T47D (cell line): Measurements from ENCODE around the gene SLC10A7.
A peak's percentile ranks its signal among the peaks of the same experiment; 100 is the strongest.

ENCODE experiments used
- DNase-seq, 2 experiments: peaks; one replicate each; pipeline versions ENCODE4 v3.0.0 to v3.0.0-alpha.2; 2011 to 2012; ENCODE audit warnings: low read depth in 1 of 2, low spot score in 1 of 2
- JUND ChIP-seq: IDR thresholded peaks from 2 replicates; pipeline ENCODE4 v1.6.1; 2012; ENCODE audit warnings: low read depth
- in situ Hi-C: cut with HindIII; loops from 2 replicates; pipeline ENCODE4 v1.10.0; 2016; ENCODE audit warnings: low sequenced_read_pairs, low pct_unique_long_range_greater_than_20kb

The SLC10A7 gene

GRCh38 chr4:146243141-146243882 lies 278.4 kb downstream of the SLC10A7 start:
- no peak for TF ChIP-seq JUND
- in situ Hi-C loops = no loop called here
- no peak for DNase-seq

- DNase-seq = no peak
- in situ Hi-C loops = no loop called here
- TF ChIP-seq JUND = no peak
These were observed 283.6 kb downstream of the SLC10A7 start for GRCh38 chr4:146238107-146238506.

DNA sequence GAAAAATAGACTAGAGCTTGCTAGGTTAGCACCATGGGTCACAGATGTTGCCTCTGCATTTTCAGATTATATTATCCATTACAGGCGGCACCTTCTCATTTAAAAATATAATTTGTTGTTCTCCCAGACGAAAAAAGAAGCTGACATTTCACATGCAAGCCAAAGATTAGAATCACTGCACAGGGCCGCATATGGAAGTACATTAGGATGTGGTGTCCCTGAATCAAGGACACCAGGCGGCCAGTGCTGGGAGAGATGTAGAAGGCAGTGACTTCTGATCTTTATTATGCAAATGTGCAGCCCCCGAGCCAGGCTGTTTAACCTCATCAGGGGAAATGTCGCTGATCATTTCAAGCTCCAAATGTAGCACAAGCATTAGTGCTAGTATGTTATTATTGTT lies 284.6 kb downstream of the SLC10A7 start:
- TF ChIP-seq JUND = no peak
- in situ Hi-C loops = no loop called here
- no peak for DNase-seq

DNA sequence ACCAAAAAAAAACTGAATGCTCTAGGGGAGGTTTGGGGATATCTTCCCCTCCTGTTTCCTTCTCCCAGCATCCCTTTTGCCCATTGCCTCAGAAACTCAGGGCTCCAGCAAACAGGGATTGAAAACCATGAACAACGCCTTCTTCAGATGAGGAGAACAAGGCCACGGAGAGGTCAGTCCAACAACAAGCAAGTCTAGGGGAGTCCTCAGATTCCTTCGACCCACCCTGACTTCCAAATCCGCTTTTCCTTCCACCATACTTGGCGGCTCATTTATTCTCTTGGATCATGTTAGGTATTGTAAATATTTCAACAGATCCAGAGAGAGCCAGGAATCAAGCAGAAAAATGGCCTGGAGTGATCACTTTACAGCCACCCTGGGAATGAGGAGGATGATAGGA lies 285.5 kb downstream of the SLC10A7 start:
- in situ Hi-C loops = no loop called here
- no peak for DNase-seq
- no peak for TF ChIP-seq JUND

DNA sequence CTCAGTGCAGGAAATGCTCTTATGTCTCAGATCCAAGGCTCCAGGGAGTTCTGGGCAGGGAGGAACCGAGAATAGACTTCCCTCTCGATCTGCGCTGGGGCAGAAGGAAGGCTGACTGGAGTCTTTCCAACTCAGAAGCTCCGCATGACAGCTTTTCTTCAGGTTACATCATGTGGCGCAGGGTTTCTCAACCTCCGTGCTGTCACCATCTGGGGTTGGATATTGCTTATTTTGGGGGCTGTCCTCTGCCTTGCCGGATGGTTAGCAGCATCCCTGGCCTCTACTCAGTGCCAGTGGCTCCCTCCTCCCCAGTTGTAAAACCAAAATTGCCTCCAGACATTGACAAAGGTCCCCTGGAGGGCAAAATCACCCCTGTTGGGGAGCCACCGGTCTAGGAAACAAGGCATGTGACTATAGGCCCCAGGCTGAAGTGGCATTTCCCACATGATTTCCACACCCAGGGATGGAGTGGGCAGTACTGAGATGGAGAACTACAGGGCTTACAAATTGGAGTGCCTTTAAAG lies 286.0 kb downstream of the SLC10A7 start:
- in situ Hi-C loops = no loop called here
- no peak for DNase-seq
- no peak for TF ChIP-seq JUND

DNA sequence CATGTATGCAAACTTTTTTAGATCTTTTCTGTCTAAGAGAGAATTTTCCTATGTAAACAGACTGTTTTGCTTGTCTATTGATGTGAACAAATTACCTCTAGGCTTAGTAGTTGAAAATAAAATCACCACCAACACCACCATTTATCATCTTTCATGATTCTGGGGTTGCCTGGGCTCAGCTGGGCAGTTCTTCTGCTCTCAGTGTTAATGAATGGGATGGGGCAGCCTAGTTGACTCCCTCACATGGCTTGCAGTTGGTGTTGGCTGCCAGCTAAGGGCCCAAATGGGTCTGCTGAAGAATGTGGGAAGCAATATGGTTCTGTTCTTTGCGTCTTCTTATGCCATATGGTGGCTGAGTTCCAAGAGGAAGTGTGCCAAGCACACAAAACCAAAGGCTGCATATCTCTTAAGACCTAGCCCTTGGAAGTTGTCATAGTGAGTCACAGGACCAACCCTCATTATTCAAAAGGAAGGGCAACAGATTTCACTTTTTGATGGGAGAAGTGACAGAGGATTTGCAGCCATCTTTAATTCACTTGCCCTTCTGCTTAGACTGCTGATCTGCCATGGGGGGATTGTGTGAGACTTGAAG lies 289.5 kb downstream of the SLC10A7 start:
- DNase-seq = no peak
- in situ Hi-C loops = no loop called here
- TF ChIP-seq JUND = no peak

DNA sequence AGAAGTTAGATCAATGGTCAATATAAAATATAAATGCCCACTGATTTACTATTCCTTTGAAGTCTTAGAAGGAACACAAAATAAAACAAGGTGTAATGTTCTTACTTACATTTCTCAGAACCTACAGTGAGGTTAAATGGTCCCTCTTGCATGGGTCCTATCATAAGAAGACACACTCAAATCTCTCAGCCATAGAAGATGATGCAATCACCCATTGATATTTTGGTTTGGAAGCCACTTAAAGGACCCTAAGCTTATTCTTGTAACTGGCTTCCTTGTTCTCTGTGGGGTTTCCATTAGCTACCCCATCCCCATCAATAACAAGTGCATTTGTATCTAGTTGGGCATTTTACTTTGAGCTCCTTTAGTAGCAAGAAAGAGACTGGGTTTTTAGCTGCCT lies 292.3 kb downstream of the SLC10A7 start:
- TF ChIP-seq JUND = no peak
- no peak for DNase-seq
- in situ Hi-C loops = no loop called here

GRCh38 chr4:146224326-146224966 lies 297.3 kb downstream of the SLC10A7 start:
- in situ Hi-C loops = no loop called here
- no peak for DNase-seq
- TF ChIP-seq JUND = no peak

DNA sequence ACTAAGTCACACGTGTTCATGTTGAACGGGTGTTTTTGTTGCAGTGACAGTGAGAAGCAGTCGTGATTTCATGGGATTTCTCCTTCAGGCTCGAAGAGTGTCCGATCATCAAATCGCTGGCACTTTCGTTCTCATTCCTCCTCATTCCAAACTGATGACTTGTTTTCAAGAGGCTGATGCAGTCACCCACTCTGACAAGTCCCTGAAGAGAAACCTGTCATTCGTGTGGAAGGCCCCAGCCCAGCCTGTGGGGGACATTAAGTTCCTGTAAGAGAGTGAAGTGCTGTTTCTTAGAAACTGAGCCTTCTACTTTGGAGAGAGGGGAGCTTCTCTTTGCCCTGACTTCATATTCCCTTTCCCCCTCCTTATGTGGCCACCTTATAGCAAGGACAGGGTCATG lies 299.4 kb downstream of the SLC10A7 start:
- no peak for TF ChIP-seq JUND
- peak; percentile 12 to 33 for DNase-seq
- in situ Hi-C loops = no loop called here

DNA sequence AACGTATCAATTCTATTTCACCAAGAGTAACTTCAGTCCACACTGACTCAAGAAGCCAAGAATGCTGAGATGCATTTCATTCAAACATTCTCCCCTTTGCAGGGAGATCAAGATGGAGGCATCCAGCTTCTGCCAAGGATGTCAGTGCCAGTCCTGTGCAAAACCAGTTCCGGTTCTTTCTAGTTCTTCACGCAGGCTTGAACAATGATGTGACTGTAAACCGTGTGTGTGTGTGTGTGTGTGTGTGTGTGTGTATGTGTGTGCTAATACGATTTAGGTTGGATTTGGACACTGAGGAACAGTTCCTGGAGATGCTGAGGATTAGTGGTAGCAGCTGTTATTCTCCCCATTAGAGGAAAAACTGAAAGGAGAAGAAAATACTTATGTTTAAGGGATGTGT lies 307.5 kb downstream of the SLC10A7 start, which contains the start of gene REELD1:
REELD1 (plus strand) TSS at position 301 of the 400 bp plus-strand sequence. CDS start 2,415 bp downstream, outside the sequence.
- no peak for DNase-seq
- TF ChIP-seq JUND = no peak
- in situ Hi-C loops = no loop called here

DNA sequence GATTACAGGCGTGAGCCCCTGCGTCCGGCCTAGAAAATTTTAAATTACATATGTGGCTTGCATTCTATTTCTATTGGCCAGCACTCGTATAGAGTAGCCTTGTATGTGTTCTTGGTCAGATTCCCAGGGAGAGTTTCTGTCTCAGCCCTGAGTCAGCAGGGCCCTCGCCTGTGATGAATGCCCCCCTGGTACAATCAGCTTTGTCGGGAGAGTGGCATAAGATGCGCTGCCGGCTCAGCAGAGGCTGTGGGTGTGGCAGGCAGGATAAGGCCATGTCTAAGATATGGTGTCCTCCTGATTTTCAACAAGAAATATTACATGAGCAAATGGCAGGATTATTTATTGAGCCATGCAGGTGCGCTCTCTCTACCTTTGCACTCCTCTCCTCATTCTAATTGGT lies 309.0 kb downstream of the SLC10A7 start:
- no peak for DNase-seq
- in situ Hi-C loops = no loop called here
- TF ChIP-seq JUND = no peak

- in situ Hi-C loops = no loop called here
These were observed 310.3 kb downstream of the SLC10A7 start for GRCh38 chr4:146211440-146211839.

DNA sequence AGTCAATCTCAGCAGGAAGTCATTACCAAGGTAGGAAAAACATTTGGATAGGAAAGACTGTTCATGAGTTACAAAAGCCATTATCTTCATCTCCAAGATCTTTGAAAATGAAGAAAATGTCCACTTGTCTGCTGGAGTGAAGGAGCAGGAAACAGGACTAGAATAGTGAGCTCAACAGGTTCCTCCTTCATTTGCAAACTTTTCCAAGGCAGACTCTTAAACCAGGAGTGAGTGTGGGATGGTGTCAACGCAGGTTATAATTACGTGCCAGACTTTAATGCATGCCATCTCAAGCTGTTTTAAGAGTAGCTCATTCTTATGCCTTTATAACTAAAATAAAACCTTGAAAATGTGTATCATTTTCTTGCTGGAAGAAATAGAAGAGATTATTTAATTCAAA lies 310.9 kb downstream of the SLC10A7 start:
- TF ChIP-seq JUND = no peak
- no peak for DNase-seq
- in situ Hi-C loops = no loop called here

More at GRCh38 chr4:146211440-146211839, 310.3 kb downstream of the SLC10A7 start:
- TF ChIP-seq JUND = no peak
- DNase-seq = no peak

DNA sequence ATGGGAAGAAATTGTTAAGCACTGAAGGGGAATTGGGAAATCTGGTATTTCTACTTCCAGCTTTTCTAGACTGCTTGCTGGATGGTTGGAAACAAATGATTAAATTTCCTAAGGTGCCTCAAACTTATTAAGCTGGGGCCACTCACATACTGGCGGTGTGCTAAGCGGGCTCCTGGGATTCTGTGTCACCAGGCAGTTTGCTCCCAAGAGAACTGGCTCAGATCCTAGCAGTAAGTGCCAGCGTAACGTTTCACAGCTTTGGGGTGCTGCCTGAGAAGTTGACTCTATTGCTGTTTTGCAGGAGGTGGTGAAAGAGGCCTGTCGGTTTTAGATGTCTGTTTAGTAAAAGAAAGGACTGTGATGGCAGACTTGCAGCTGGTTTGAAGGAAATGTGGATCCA lies 314.3 kb downstream of the SLC10A7 start:
- in situ Hi-C loops = no loop called here
- TF ChIP-seq JUND = no peak
- no peak for DNase-seq
